GM19238 (cell line): Measurements from ENCODE around the gene FNIP2.
"Not testable (repeated sequence)": the region's sequence is repeated elsewhere in the genome, so short reads cannot be mapped to it uniquely, and the experiment has no call there.

Source experiments
- DNase-seq: peaks from one replicate; pipeline ENCODE4 v3.0.0; 2011; ENCODE audit warnings: low spot score; ENCODE audit not compliant: insufficient read length

Gene FNIP2

GRCh38 chr4:158789853-158790252 lies 21.0 kb downstream of the FNIP2 start:
- no peak for DNase-seq

DNA sequence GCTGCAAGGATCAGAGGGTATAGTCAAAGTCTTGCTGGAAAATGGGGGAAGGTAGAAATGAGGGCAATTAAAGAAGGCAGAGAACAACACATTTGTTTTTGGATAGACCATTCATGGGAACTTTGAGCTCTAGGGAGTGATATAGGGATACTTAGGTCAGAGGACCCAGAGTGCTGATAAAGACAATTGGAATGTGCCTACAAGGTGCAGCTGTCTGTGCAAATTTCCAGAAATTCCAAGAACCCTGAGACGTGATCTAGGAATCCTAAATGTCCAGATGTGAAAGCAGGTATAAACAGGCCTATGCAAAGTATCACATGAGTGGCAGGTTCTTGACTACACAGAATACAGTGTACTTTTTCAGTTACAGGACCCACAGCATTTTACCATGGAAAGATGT lies 24.2 kb downstream of the FNIP2 start:
- no peak for DNase-seq

- DNase-seq: not testable (repeated sequence)
These were observed 24.6 kb downstream of the FNIP2 start for GRCh38 chr4:158793430-158793829.

DNA sequence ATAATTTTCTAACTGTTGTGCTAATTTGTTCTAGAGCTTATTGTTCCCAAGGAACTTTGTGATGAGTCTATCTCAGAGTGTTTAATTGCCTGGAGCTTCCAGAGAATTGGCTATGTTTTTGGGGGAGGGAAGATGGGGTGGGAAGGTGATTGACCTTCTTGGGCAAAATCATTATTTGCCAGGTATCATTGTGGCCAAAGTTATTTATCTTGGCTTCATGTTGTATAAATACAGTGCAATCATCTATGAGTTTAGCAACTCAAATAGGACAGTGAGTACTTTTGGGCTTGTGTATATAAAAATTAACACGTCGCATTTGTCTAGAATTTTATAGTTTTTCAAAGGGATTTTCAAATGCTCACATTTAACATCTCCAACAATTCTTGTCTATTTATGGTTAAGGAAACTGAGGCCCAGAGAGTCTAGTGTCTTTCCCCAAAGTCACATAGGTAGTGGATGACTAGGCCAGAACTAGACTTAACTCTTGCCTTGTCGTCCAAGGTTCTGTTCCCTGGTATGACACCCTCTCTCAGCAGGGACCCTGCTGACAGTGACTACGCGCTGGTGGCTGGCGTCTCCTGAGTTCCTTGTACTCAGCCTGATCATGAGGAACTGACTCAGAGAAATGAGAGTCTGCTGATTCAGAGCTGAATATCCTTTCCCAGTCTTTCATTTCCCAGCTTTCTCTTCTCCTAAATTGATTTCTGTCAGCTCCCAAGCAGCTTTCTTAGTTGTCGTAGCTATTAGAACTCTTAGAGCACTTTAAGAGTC lies 27.7 kb downstream of the FNIP2 start:
- DNase-seq: no peak

DNA sequence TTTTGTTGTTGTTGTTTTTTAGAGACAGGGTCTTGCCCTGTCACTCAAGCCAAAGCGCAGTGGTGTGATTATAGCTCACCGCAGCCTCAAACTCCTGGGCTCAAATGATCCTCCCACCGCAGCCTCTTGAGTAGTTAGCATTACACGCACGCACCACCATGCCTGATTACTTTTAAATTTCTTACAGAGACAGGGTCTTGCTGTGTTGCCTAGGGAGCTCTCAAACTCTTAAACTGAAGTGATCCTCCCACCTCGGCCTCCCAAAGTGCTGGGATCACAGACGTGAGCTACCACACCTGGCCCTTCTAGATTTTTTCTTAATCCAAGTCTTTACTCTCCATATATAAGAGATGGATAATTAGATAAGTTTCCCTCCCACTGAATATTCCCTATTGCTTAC lies 29.2 kb downstream of the FNIP2 start:
- no peak for DNase-seq

GRCh38 chr4:158799013-158799770 lies 30.4 kb downstream of the FNIP2 start:
- DNase-seq: no peak

- no peak for DNase-seq
These were observed 31.0 kb downstream of the FNIP2 start for GRCh38 chr4:158799856-158800255.

DNA sequence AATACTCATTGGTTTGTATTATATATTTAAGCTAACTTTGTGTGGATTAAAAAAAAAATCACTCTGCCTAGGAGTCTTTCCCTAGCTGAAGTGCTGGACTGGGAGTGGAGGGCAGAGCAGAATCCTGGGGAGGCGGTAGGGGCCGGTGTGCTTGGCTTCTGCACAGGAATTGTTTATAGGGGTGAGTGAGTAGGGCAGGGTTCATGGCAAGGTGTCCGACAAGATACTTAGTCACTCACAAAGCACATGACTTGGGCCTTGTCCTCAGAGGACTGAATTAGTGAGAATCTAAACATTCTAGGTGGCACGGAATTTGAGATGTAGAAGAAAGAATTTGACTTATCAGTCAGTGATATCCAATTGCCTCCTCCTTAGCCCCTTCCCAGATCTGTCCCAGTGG lies 32.2 kb downstream of the FNIP2 start:
- no peak for DNase-seq

DNA sequence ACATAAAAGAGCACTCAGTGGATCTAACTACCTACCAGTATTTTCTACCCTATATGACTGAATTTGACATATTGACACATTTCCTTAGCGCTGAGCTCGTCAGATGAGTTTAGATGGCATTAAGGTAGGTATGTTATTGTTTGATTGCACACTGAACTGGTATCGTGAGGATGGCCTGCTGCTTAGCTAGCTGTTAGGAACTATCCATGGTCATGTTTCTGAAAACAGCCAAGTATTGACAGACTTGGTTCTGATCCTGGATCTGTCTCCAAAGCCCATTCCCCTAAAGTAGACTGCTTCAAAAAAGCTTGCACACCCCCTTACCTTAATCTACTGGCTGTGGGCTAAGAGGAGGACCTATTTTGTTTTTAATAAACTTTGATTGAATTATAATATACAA lies 32.9 kb downstream of the FNIP2 start:
- DNase-seq: no peak

GRCh38 chr4:158802914-158803313 lies 34.1 kb downstream of the FNIP2 start:
- DNase-seq: no peak

GRCh38 chr4:158805635-158806471 lies 37.0 kb downstream of the FNIP2 start:
- DNase-seq: no peak

- DNase-seq: no peak
These were observed 38.9 kb downstream of the FNIP2 start for GRCh38 chr4:158807691-158808090.

GRCh38 chr4:158808399-158808798 lies 39.6 kb downstream of the FNIP2 start:
- no peak for DNase-seq

GRCh38 chr4:158809208-158809607 lies 40.4 kb downstream of the FNIP2 start:
- DNase-seq: not testable (repeated sequence)

- peak; percentile 23 for DNase-seq
These were observed 41.0 kb downstream of the FNIP2 start for GRCh38 chr4:158809611-158810486.

DNA sequence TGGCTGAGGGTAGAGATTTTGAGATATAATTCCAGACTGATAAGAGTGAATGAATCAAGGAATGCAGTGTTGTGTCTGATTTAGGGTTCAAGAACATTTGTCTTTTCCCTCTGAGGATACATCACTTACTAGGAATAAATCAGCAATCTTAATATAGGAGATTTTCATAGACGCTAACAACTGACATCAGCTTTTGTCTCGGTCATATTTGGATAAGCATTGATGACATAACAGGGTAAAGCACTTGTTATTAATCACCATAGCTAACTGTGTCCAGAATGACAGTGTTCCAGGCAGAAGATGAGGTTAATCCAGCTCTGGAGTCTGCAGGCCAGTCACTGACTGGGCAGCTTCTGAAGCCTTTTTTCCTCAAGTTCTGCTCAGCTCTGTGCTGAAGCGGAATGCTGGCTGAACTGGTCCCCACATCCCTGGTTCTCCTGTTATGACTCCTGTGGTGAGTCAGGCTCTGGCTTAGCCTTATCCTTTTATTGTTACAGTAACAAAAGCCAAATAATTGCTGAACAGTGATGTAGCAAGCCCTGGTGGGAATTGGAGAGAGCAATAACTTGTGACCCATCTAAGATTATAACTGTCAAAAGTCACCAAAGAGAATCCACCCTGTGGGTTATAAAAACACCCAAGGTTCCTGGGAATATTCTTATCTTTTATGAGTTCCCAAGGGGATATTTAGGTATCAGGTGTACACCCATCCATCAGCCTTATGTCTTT lies 41.8 kb downstream of the FNIP2 start:
- no peak for DNase-seq

- no peak for DNase-seq
These were observed 42.4 kb downstream of the FNIP2 start for GRCh38 chr4:158811216-158811540.

DNA sequence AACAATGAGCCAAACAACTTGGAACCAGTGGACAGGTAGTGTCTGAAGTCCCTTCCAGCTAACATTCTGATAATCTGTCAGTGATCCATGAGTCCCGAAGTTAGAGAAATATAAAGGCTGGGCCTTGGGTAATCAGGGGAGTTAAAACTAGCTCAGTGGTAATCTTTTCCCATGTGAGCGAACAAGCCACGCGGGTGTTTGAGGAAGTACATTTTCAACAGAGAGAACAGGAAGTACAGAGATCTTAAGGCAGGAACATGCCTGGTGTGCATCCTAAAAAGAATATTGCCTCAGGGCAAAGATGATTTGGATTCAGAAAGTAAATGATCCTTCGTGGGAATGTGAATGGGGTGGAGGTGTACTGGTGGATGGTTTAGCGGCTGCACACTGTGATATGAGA lies 42.9 kb downstream of the FNIP2 start:
- DNase-seq: no peak

DNA sequence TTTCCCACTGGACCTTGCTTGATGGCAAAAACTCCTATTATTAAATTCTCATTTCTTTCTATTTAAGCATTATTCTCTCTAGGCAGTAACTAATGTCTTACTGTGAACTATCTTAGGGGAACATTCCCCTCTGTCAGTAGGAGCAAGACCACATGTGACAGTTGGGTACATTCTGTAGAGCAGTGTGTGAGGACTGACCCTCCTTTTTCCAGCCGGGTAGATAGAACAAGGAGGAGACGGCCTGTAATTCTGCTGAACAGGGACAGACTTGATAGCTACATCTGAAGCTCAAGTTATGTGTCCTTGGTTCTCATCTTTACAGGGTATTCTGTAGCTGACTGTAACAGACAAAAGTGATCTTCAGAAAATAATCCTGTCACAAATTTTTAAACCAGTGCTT lies 43.3 kb downstream of the FNIP2 start:
- no peak for DNase-seq

DNA sequence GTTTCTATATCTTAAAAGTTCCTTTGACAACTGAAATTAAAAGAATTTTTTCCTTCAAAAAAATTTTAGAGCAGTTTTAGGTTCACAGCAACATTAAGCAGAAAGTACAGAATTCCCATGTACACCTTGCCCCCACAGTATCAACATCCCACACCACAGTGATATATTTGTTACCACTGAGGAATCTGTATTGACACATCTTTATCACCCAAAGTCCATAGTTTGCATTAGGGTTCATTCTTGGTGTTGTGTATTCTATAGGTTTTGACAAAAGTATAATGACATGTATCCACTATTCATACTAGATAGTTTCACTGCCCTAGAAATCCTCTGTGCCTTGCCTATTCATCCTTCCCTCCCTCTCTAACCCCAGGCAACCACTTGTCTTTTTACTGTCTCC lies 43.7 kb downstream of the FNIP2 start:
- no peak for DNase-seq
